ENCODE measurements around the gene MCF2L2. TPM values are rescaled to one million over a fixed set of nuclear protein-coding genes. Genes with fewer than 3 reads are reported as not detected.

The MCF2L2 gene
- total and polyA plus RNA-seq, 2 experiments from 2014 or later = not detected

- Histone ChIP-seq H3K9me3 (ENCODE audit: low read depth) (no peaks in the 10 kb centered on the region), H3K9ac (no peak overlapping the region), H3K27me3 (replicated peaks; ENCODE audit: insufficient read depth) (no peaks in the 10 kb centered on the region), H3K36me3 (ENCODE audit: low read depth) (no peaks in the 10 kb centered on the region), H4K20me1 (ENCODE audit: insufficient read depth) (no peaks in the 10 kb centered on the region), H2AFZ (no peak overlapping the region), H3K9me2 (ENCODE audit: insufficient read depth) (no peaks in the 10 kb centered on the region), H3K27ac (no peak overlapping the region), H3K4me1 (ENCODE audit: insufficient read depth) (peaks cover 10% of the 10 kb centered on the region; the same call in 1 of the 2 replicates), H3F3A (ENCODE audit: insufficient read depth) (peaks cover 8% of the 10 kb centered on the region; the same call in 1 of the 2 replicates), H3K4me3 (no peak overlapping the region), H3K79me2 (ENCODE audit: insufficient read depth) (no peaks in the 10 kb centered on the region), H3K4me2 (ENCODE audit: unreplicated experiment) (no peak overlapping the region)
- no peak for DNase-seq
- TF ChIP-seq EZH2phosphoT487 (IDR thresholded peaks at IDR 0.05; ENCODE audit: insufficient read depth, low read depth) (no peak), EZH2 (IDR thresholded peaks at IDR 0.05; ENCODE audit: insufficient read depth, poor library complexity, severe bottlenecking) (no peak)
- WGBS, 2 experiments (ENCODE audit: low coverage in 1 of 2, low lambda C conversion rate in 2 of 2, missing lambda C conversion rate in 2 of 2) = 78 to 83% methylated on average over 3 of the region's 3 CpGs
- in situ Hi-C loops (cut with MboI) = loop anchor here (25.0 kb wide), 2 partner anchors 467 to 667 kb away; no protein-coding TSS in a partner anchor
These were observed 49.5 kb downstream of the MCF2L2 start for GRCh38 chr3:183378951-183379350.

GRCh38 chr3:183378545-183378944, 49.9 kb downstream of the MCF2L2 start:
- H3K27ac ChIP-seq = no peak overlapping the region
- H3K9me2 ChIP-seq (ENCODE audit: insufficient read depth) = no peaks in the 10 kb centered on the region
- no peak overlapping the region for H2AFZ ChIP-seq
- no peak overlapping the region for H3K4me3 ChIP-seq
- H3K4me2 ChIP-seq (ENCODE audit: unreplicated experiment) = no peak overlapping the region
- no peaks in the 10 kb centered on the region for H3K27me3 ChIP-seq (replicated peaks; ENCODE audit: insufficient read depth)
- peaks cover 10% of the 10 kb centered on the region; the same call in 1 of the 2 replicates for H3K4me1 ChIP-seq (ENCODE audit: insufficient read depth)
- no peak for DNase-seq
- peaks cover 8% of the 10 kb centered on the region; the same call in 1 of the 2 replicates for H3F3A ChIP-seq (ENCODE audit: insufficient read depth)
- H3K9me3 ChIP-seq (ENCODE audit: low read depth) = no peaks in the 10 kb centered on the region
- WGBS, 2 experiments (ENCODE audit: low coverage in 1 of 2, low lambda C conversion rate in 2 of 2, missing lambda C conversion rate in 2 of 2) = 94 to 96% methylated on average over 12 of the region's 12 CpGs
- H3K36me3 ChIP-seq (ENCODE audit: low read depth) = no peaks in the 10 kb centered on the region
- H3K79me2 ChIP-seq (ENCODE audit: insufficient read depth) = no peaks in the 10 kb centered on the region
- TF ChIP-seq EZH2 (IDR thresholded peaks at IDR 0.05; ENCODE audit: insufficient read depth, poor library complexity, severe bottlenecking) (no peak), EZH2phosphoT487 (IDR thresholded peaks at IDR 0.05; ENCODE audit: insufficient read depth, low read depth) (no peak)
- no peaks in the 10 kb centered on the region for H4K20me1 ChIP-seq (ENCODE audit: insufficient read depth)
- H3K9ac ChIP-seq = no peak overlapping the region
- in situ Hi-C loops (cut with MboI) = loop anchor here (25.0 kb wide), 2 partner anchors 466 to 666 kb away; no protein-coding TSS in a partner anchor

GRCh38 chr3:183378008-183378407, 50.4 kb downstream of the MCF2L2 start:
- Histone ChIP-seq H3F3A (ENCODE audit: insufficient read depth) (peaks cover 8% of the 10 kb centered on the region; the same call in 1 of the 2 replicates), H2AFZ (no peak overlapping the region)

GRCh38 chr3:183377307-183377959, 51.0 kb downstream of the MCF2L2 start:
- in situ Hi-C loops (cut with MboI) = loop anchor here (25.0 kb wide), 2 partner anchors 465 to 665 kb away; no protein-coding TSS in a partner anchor
- WGBS, 2 experiments (ENCODE audit: low coverage in 1 of 2, low lambda C conversion rate in 2 of 2, missing lambda C conversion rate in 2 of 2) = 81 to 85% methylated on average over 7 of the region's 7 CpGs
- Histone ChIP-seq H3K36me3 (ENCODE audit: low read depth) (no peaks in the 10 kb centered on the region), H3K9me2 (ENCODE audit: insufficient read depth) (no peaks in the 10 kb centered on the region), H3K9ac (no peak overlapping the region), H3K4me1 (ENCODE audit: insufficient read depth) (peaks cover 10% of the 10 kb centered on the region; the same call in 1 of the 2 replicates), H3K79me2 (ENCODE audit: insufficient read depth) (no peaks in the 10 kb centered on the region), H4K20me1 (ENCODE audit: insufficient read depth) (no peaks in the 10 kb centered on the region), H3K4me2 (ENCODE audit: unreplicated experiment) (no peak overlapping the region), H3K27ac (no peak overlapping the region), H3K27me3 (replicated peaks; ENCODE audit: insufficient read depth) (no peaks in the 10 kb centered on the region), H2AFZ (no peak overlapping the region), H3K4me3 (no peak overlapping the region), H3F3A (ENCODE audit: insufficient read depth) (peaks cover 8% of the 10 kb centered on the region; the same call in 1 of the 2 replicates), H3K9me3 (ENCODE audit: low read depth) (no peaks in the 10 kb centered on the region)
- DNase-seq = no peak
- TF ChIP-seq EZH2 (IDR thresholded peaks at IDR 0.05; ENCODE audit: insufficient read depth, poor library complexity, severe bottlenecking) (no peak), EZH2phosphoT487 (IDR thresholded peaks at IDR 0.05; ENCODE audit: insufficient read depth, low read depth) (no peak)

More at GRCh38 chr3:183378008-183378407, 50.4 kb downstream of the MCF2L2 start:
- Histone ChIP-seq H3K9me2 (ENCODE audit: insufficient read depth) (no peaks in the 10 kb centered on the region), H3K4me2 (ENCODE audit: unreplicated experiment) (no peak overlapping the region), H3K27ac (no peak overlapping the region), H3K9ac (no peak overlapping the region), H3K79me2 (ENCODE audit: insufficient read depth) (no peaks in the 10 kb centered on the region), H3K36me3 (ENCODE audit: low read depth) (no peaks in the 10 kb centered on the region), H4K20me1 (ENCODE audit: insufficient read depth) (no peaks in the 10 kb centered on the region), H3K27me3 (replicated peaks; ENCODE audit: insufficient read depth) (no peaks in the 10 kb centered on the region), H3K4me3 (no peak overlapping the region), H3K9me3 (ENCODE audit: low read depth) (no peaks in the 10 kb centered on the region), H3K4me1 (ENCODE audit: insufficient read depth) (peaks cover 10% of the 10 kb centered on the region; the same call in 1 of the 2 replicates)
- WGBS, 2 experiments (ENCODE audit: low coverage in 1 of 2, low lambda C conversion rate in 2 of 2, missing lambda C conversion rate in 2 of 2) = 92 to 98% methylated on average over 3 of the region's 3 CpGs
- DNase-seq = no peak
- in situ Hi-C loops (cut with MboI) = loop anchor here (25.0 kb wide), 2 partner anchors 466 to 666 kb away; no protein-coding TSS in a partner anchor
- TF ChIP-seq EZH2 (IDR thresholded peaks at IDR 0.05; ENCODE audit: insufficient read depth, poor library complexity, severe bottlenecking) (no peak), EZH2phosphoT487 (IDR thresholded peaks at IDR 0.05; ENCODE audit: insufficient read depth, low read depth) (no peak)
